Smooth muscle cell (in vitro differentiated cells): ENCODE measurements around the gene MYO16. TPM values are rescaled to one million over a fixed set of nuclear protein-coding genes. Genes with fewer than 3 reads are reported as not detected.

Experiments
- DNase-seq: peaks from one replicate; lab custom pipeline; 2025; ENCODE audit not compliant: unreplicated experiment; lab: John Stamatoyannopoulos, UW
- H2AFZ ChIP-seq: fragments of 200-600 bp; sonication (generic); 2 replicates; pipeline ENCODE4 v1.6.0; 2016; ENCODE audit warnings: antibody characterized with exemption, low read depth, mild to moderate bottlenecking
- H3F3A ChIP-seq: fragments of 200-600 bp; sonication (generic); 2 replicates; pipeline ENCODE4 v1.6.0; 2017; ENCODE audit warnings: antibody characterized with exemption, low read depth
- H3K27ac ChIP-seq: fragments of 200-600 bp; sonication (generic); 2 replicates; pipeline ENCODE4 v1.5.1; 2016; ENCODE audit warnings: low read depth, mild to moderate bottlenecking
- H3K27me3 ChIP-seq: fragments of 200-600 bp; sonication (generic); 2 replicates; pipeline ENCODE4 v1.6.1; 2016; ENCODE audit warnings: low read depth, mild to moderate bottlenecking
- H3K36me3 ChIP-seq: fragments of 200-600 bp; sonication (generic); 2 replicates; pipeline ENCODE4 v1.5.1; 2016; ENCODE audit warnings: low read depth
- H3K4me1 ChIP-seq: fragments of 200-600 bp; sonication (generic); 2 replicates; pipeline ENCODE4 v1.5.1; 2016; ENCODE audit warnings: low read depth
- H3K4me2 ChIP-seq: fragments of 200-600 bp; sonication (generic); 2 replicates; pipeline ENCODE4 v1.6.0; 2016; ENCODE audit warnings: mild to moderate bottlenecking
- H3K4me3 ChIP-seq: fragments of 200-600 bp; sonication (generic); 2 replicates; pipeline ENCODE4 v1.5.1; 2016; ENCODE audit warnings: mild to moderate bottlenecking
- H3K79me2 ChIP-seq: fragments of 200-600 bp; sonication (generic); 2 replicates; pipeline ENCODE4 v1.6.0; 2016; ENCODE audit warnings: low read depth, mild to moderate bottlenecking
- H3K9ac ChIP-seq: fragments of 200-600 bp; sonication (generic); 2 replicates; pipeline ENCODE4 v1.6.0; 2016; ENCODE audit warnings: low read depth
- H3K9me3 ChIP-seq: fragments of 200-600 bp; sonication (generic); replicated peaks from 2 replicates; pipeline ENCODE4 v1.5.1; 2016; ENCODE audit warnings: low read depth
- H4K20me1 ChIP-seq: fragments of 200-600 bp; sonication (generic); 2 replicates; pipeline ENCODE4 v1.6.0; 2016; ENCODE audit warnings: low read depth
- CTCF ChIP-seq: fragments of 200-600 bp; sonication (generic); IDR thresholded peaks from 2 replicates; pipeline ENCODE4 v1.5.1; 2017; ENCODE audit warnings: borderline replicate concordance, mild to moderate bottlenecking, antibody characterized with exemption; ENCODE audit not compliant: insufficient read depth, poor library complexity, severe bottlenecking
- WGBS: methylation state at CpG from one replicate; pipeline ENCODE4 v1.1.7; 2016; ENCODE audit warnings: low lambda C conversion rate; 5-methylcytosine and 5-hydroxymethylcytosine counted together
- polyA plus RNA-seq: library from polyadenylated mRNA; unstranded; fragments of >200 nt; fragmentation: Nextera tagmentation; extraction: Ambion mirVana; gene quantifications from 2 replicates; pipeline ENCODE4 v1.2.1, GENCODE V29; 2016
- total RNA-seq: library from RNA; depleted of rRNA; stranded (reverse); fragments of >200 nt; gene quantifications from 2 replicates; pipeline ENCODE4 v1.2.3, GENCODE V29; 2014

The MYO16 gene
- total and polyA plus RNA-seq, 2 experiments from 2014 or later, result not detected

GRCh38 chr13:109126891-109127641 is 497.7 kb downstream of the MYO16 start:
- no peak overlapping the region for H2AFZ ChIP-seq
- no peaks in the 10 kb centered on the region for H3K36me3 ChIP-seq
- peaks cover 11% of the 10 kb centered on the region for H3K4me1 ChIP-seq
- H3K27ac ChIP-seq, result no peak overlapping the region
- TF ChIP-seq CTCF, result no peak
- no peaks in the 10 kb centered on the region for H3K79me2 ChIP-seq
- H3K4me3 ChIP-seq, result no peak overlapping the region
- no peak for DNase-seq
- H3K27me3 ChIP-seq, result no peaks in the 10 kb centered on the region
- 96% methylated on average over 34 of the region's 34 CpGs for WGBS
- H3K4me2 ChIP-seq, result no peak overlapping the region
- H3F3A ChIP-seq, result no peaks in the 10 kb centered on the region
- H4K20me1 ChIP-seq, result no peaks in the 10 kb centered on the region
- H3K9ac ChIP-seq, result no peak overlapping the region
- no peaks in the 10 kb centered on the region for H3K9me3 ChIP-seq

GRCh38 chr13:109128121-109128520 is 498.7 kb downstream of the MYO16 start:
- H3K4me3 ChIP-seq, result no peak overlapping the region
- no peaks in the 10 kb centered on the region for H3K9me3 ChIP-seq
- no peak for DNase-seq
- H3K79me2 ChIP-seq, result no peaks in the 10 kb centered on the region
- H2AFZ ChIP-seq, result no peak overlapping the region
- H3F3A ChIP-seq, result no peaks in the 10 kb centered on the region
- no peak overlapping the region for H3K27ac ChIP-seq
- no peaks in the 10 kb centered on the region for H3K27me3 ChIP-seq
- H3K4me1 ChIP-seq, result peaks cover 11% of the 10 kb centered on the region
- 94% methylated on average over 6 of the region's 6 CpGs for WGBS
- H3K9ac ChIP-seq, result no peak overlapping the region
- TF ChIP-seq CTCF, result no peak
- no peaks in the 10 kb centered on the region for H3K36me3 ChIP-seq
- no peaks in the 10 kb centered on the region for H4K20me1 ChIP-seq
- H3K4me2 ChIP-seq, result no peak overlapping the region

GRCh38 chr13:109130093-109130835 is 500.9 kb downstream of the MYO16 start:
- 69% methylated on average over 6 of the region's 6 CpGs for WGBS
- no peaks in the 10 kb centered on the region for H3K27me3 ChIP-seq
- H3K36me3 ChIP-seq, result no peaks in the 10 kb centered on the region
- H3K9ac ChIP-seq, result no peak overlapping the region
- no peak overlapping the region for H3K4me3 ChIP-seq
- no peaks in the 10 kb centered on the region for H4K20me1 ChIP-seq
- TF ChIP-seq CTCF, result no peak
- H3K9me3 ChIP-seq, result no peaks in the 10 kb centered on the region
- no peaks in the 10 kb centered on the region for H3F3A ChIP-seq
- H3K4me1 ChIP-seq, result peaks cover 7% of the 10 kb centered on the region
- no peak overlapping the region for H3K27ac ChIP-seq
- H3K79me2 ChIP-seq, result no peaks in the 10 kb centered on the region
- DNase-seq, result no peak
- no peak overlapping the region for H2AFZ ChIP-seq
- H3K4me2 ChIP-seq, result no peak overlapping the region
